SK-N-SH treated with all-trans-retinoic acid at 6 μM for 48 hours (cell line): Measurements from ENCODE around the gene PLSCR5.
A peak's percentile ranks its signal among the peaks of the same experiment; 100 is the strongest.

Experiments used
- ATAC-seq: fragments of 200-7000 bp; cut with Tn5 transposase; 3 replicates; pipeline ENCODE4 v1.9.1; 2020; ENCODE audit warnings: mild to moderate bottlenecking, moderate library complexity
- ARNTL ChIP-seq: fragments of 450-650 bp; formaldehyde crosslinking; IDR thresholded peaks from 2 replicates; pipeline ENCODE4 v1.5.0; 2020; ENCODE audit warnings: low read depth, mild to moderate bottlenecking, moderate library complexity, borderline replicate concordance
- CSDC2 ChIP-seq: fragments of 250-450 bp; sonication (Bioruptor Pico); IDR thresholded peaks from 2 replicates; pipeline ENCODE4 v1.5.0; 2020; ENCODE audit warnings: mild to moderate bottlenecking, moderate library complexity
- ESRRG ChIP-seq: fragments of 250-450 bp; sonication (Bioruptor Pico); IDR thresholded peaks from 2 replicates; pipeline ENCODE4 v1.6.1; 2021; ENCODE audit warnings: mild to moderate bottlenecking
- GLIS3 ChIP-seq: fragments of 250-450 bp; sonication (Bioruptor Pico); IDR thresholded peaks from 2 replicates; pipeline ENCODE4 v1.5.0; 2020; ENCODE audit warnings: mild to moderate bottlenecking, moderate library complexity
- ISL1 ChIP-seq: fragments of 250-450 bp; sonication (Bioruptor Pico); IDR thresholded peaks from 2 replicates; pipeline ENCODE4 v2.1.2; 2022; ENCODE audit warnings: mild to moderate bottlenecking, moderate library complexity
- OSR1 ChIP-seq: fragments of 250-450 bp; sonication (Bioruptor Pico); IDR thresholded peaks from 2 replicates; pipeline ENCODE4 v1.8.0; 2022; ENCODE audit warnings: moderate library complexity, mild to moderate bottlenecking, inconsistent platforms
- PPARA ChIP-seq: fragments of 250-450 bp; sonication (Bioruptor Pico); IDR thresholded peaks from 2 replicates; pipeline ENCODE4 v1.5.0; 2020; ENCODE audit warnings: mild to moderate bottlenecking, borderline replicate concordance
- RARB ChIP-seq: fragments of 250-450 bp; sonication (Bioruptor Pico); IDR thresholded peaks from 2 replicates; pipeline ENCODE4 v1.8.0; 2021; ENCODE audit warnings: mild to moderate bottlenecking, moderate library complexity
- SNAI2 ChIP-seq: fragments of 250-450 bp; sonication (Bioruptor Pico); IDR thresholded peaks from 2 replicates; pipeline ENCODE4 v1.5.0; 2020; ENCODE audit warnings: mild to moderate bottlenecking, moderate library complexity
- TCF4 ChIP-seq: fragments of 250-450 bp; sonication (Bioruptor Pico); IDR thresholded peaks from 2 replicates; pipeline ENCODE4 v1.8.0; 2021; ENCODE audit warnings: mild to moderate bottlenecking, moderate library complexity, borderline replicate concordance
- TOX ChIP-seq: fragments of 250-450 bp; sonication (Bioruptor Pico); IDR thresholded peaks from 2 replicates; pipeline ENCODE4 v1.8.0; 2021; ENCODE audit warnings: mild to moderate bottlenecking, moderate library complexity, borderline replicate concordance
- ZC3H10 ChIP-seq: fragments of 250-450 bp; sonication (Bioruptor Pico); IDR thresholded peaks from 2 replicates; pipeline ENCODE4 v1.5.1; 2021; ENCODE audit warnings: mild to moderate bottlenecking, moderate library complexity
- ZFP3 ChIP-seq: fragments of 250-450 bp; sonication (Bioruptor Pico); IDR thresholded peaks from 2 replicates; pipeline ENCODE4 v1.5.0; 2020; ENCODE audit warnings: mild to moderate bottlenecking, moderate library complexity
- ZFP30 ChIP-seq: fragments of 450-650 bp; formaldehyde crosslinking; IDR thresholded peaks from 2 replicates; pipeline ENCODE4 v1.5.0; 2022; ENCODE audit warnings: mild to moderate bottlenecking, moderate library complexity
- ZNF565 ChIP-seq: fragments of 450-650 bp; formaldehyde crosslinking; conservative IDR thresholded peaks from 2 replicates; pipeline ENCODE4 v1.5.0; 2020; ENCODE audit warnings: low read depth, mild to moderate bottlenecking, moderate library complexity
- ZNF70 ChIP-seq: fragments of 450-650 bp; formaldehyde crosslinking; IDR thresholded peaks from 2 replicates; pipeline ENCODE4 v1.5.0; 2020; ENCODE audit warnings: mild to moderate bottlenecking, moderate library complexity
- ZNF8 ChIP-seq: fragments of 450-650 bp; formaldehyde crosslinking; IDR thresholded peaks from 2 replicates; pipeline ENCODE4 v1.5.0; 2020; ENCODE audit warnings: mild to moderate bottlenecking, moderate library complexity
- TF ChIP-seq, protein P1 (sequence below): fragments of 250-450 bp; sonication (Bioruptor Pico); IDR thresholded peaks from 2 replicates; pipeline ENCODE4 v1.8.0; 2021; ENCODE audit warnings: low read depth, mild to moderate bottlenecking, moderate library complexity, borderline replicate concordance
- TF ChIP-seq, protein P2 (sequence below): fragments of 250-450 bp; sonication (Bioruptor Pico); IDR thresholded peaks from 2 replicates; pipeline ENCODE4 v1.8.0; 2020; ENCODE audit warnings: mild to moderate bottlenecking, moderate library complexity, borderline replicate concordance

PLSCR5 gene

DNA sequence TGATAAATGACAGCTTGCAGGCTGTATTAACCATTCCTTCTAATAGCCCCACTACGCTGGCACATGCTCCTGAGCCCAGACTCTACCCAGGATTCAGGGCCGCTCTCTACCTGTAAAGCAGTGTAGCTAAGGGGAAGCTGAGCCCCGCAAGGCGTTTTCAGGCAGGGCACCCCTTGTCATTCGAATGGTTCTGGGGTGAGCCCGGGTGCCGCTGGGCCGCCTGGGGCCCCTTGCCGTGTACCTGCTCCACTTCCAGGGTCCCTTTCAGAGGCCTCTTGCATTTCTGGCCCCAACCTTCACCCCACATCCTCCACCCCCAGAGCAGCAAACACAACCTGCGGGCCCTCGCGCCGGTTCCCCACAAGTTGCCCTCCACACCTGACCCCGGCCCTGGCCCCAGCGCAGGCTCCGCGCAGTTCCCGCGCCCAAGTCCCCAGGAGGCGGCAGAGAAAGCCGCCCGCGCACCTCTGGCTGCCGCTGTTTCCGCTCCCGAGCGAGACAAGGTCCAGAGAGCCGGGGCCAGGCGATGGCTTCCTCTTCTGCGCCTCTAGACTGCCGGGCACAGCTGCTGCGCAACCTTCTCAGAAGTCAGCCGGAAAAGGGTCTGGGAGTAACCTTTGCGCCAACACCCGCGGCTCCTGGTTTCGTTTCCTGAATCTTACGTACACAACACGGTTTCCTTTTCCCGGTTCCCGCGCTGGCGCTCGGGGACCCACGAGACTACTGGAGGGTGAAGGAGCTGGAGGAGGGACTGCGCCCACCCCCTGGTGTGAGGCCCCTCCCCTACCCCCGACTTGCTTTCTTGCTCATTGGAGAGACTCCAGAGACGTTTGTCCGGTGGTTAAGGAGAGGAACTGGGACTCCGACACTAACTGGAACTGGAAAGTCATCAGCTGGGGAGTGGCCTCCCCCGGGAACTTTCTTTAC, 60.9 kb downstream of the PLSCR5 start, which contains the start of gene PLSCR1 (continued):
- TF ChIP-seq PPARA (no peak), ZNF565 (CRISPR knock-in tag) (no peak), ARNTL (CRISPR knock-in tag) (no peak)
- TF ChIP-seq, protein P1, sequence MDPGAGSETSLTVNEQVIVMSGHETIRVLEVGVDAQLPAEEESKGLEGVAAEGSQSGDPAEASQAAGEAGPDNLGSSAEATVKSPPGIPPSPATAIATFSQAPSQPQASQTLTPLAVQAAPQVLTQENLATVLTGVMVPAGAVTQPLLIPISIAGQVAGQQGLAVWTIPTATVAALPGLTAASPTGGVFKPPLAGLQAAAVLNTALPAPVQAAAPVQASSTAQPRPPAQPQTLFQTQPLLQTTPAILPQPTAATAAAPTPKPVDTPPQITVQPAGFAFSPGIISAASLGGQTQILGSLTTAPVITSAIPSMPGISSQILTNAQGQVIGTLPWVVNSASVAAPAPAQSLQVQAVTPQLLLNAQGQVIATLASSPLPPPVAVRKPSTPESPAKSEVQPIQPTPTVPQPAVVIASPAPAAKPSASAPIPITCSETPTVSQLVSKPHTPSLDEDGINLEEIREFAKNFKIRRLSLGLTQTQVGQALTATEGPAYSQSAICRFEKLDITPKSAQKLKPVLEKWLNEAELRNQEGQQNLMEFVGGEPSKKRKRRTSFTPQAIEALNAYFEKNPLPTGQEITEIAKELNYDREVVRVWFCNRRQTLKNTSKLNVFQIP (CRISPR knock-in tag), result no peak
- TF ChIP-seq, protein P2, sequence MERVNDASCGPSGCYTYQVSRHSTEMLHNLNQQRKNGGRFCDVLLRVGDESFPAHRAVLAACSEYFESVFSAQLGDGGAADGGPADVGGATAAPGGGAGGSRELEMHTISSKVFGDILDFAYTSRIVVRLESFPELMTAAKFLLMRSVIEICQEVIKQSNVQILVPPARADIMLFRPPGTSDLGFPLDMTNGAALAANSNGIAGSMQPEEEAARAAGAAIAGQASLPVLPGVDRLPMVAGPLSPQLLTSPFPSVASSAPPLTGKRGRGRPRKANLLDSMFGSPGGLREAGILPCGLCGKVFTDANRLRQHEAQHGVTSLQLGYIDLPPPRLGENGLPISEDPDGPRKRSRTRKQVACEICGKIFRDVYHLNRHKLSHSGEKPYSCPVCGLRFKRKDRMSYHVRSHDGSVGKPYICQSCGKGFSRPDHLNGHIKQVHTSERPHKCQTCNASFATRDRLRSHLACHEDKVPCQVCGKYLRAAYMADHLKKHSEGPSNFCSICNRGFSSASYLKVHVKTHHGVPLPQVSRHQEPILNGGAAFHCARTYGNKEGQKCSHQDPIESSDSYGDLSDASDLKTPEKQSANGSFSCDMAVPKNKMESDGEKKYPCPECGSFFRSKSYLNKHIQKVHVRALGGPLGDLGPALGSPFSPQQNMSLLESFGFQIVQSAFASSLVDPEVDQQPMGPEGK (CRISPR knock-in tag), result no peak

DNA sequence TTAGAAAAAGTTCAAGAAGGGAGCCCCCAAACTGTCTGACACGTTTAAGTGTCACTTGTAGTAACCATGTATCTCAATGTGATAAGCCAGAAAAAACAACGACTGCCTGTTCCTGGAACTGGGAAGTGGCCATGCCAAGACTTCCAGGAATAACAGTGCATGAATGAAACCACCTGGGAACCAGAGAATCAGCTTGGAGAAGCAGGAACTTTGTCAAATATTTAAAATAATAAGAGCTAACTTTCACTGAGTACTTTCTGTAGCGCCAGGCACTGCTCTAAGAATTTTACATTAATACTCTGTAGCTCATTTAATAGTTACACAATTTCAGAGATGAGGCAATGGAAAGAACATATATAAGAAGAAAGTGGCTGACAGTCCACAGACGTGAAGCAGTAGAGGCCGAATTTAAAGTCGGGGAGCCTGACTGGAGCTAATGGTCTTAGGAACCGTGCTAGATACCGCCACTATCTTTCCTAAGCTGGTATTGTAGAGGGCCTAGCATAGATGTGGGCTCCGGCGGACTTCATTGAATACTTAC, 61.6 kb downstream of the PLSCR5 start:
- peak; percentile 39 for ATAC-seq
- TF ChIP-seq ESRRG (CRISPR knock-in tag), result no peak
- TF ChIP-seq ZNF70 (CRISPR knock-in tag), result no peak
- TF ChIP-seq ARNTL (CRISPR knock-in tag), result no peak
- no peak for TF ChIP-seq SNAI2 (CRISPR knock-in tag)
- no peak for TF ChIP-seq CSDC2
- no peak for TF ChIP-seq ZC3H10

DNA sequence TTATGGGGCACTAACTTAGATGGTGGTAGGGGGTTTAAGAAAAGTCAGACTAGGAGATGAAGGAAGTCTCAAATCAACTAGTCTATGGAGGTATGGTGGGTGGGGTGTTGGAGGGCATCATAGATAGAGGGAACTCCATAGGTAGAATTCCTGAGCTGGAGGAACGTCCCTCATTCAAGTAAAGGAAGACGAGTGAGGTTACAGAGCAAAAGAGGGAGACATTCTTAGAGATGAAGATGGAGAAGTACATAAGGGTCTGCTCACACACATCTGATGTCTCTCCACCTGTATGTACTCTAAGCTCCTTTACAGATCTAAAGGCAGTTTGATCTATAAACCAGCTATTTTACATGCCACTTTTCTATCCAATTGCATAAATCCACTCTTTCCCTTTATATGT, 62.2 kb downstream of the PLSCR5 start:
- ATAC-seq, result no peak
- TF ChIP-seq TOX (CRISPR knock-in tag), result no peak
- no peak for TF ChIP-seq ARNTL (CRISPR knock-in tag)
- TF ChIP-seq SNAI2 (CRISPR knock-in tag), result no peak
- TF ChIP-seq ZNF8 (CRISPR knock-in tag), result no peak
- no peak for TF ChIP-seq ESRRG (CRISPR knock-in tag)
- no peak for TF ChIP-seq RARB (CRISPR knock-in tag)
- no peak for TF ChIP-seq ZFP30
- TF ChIP-seq TCF4 (CRISPR knock-in tag), result no peak
- TF ChIP-seq ZFP3 (CRISPR knock-in tag), result no peak
- TF ChIP-seq, all 23 proteins: peak for 0

DNA sequence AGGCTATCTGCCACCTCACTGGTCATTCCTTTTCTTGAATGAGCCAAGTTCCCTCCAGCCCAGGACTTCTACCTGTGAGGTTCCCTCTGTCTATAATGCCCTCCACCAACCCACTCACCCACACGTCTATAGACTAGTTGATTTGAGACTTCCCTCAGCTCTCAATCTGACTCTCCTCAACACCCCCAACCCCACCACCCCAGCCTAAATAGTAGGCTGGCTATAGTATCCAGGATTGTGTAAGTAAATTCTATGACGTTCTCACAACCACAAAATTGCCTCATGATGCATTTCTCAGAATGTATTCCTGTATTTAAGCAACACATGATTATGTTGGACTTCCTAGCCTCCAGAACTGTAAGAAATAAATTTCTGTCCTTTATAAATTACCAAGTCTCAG, 63.0 kb downstream of the PLSCR5 start:
- no peak for ATAC-seq

DNA sequence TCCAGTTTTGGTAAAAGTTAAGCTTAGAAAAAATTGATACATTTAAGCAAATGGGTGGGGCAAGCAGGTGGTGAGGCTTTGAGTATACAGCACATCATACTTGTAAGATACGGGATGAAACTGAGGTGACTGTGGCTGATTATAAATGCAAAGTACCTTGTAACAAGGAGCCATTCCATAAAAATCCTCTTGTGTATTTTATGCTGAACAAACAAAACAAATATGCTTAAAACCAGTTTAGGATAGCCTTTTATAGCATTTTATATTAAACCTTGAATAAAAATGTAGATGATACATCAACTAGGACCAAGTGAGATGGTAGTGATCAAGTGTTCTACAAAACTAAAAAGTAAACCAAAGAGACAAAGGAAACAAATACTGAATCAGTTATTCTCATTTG, 64.2 kb downstream of the PLSCR5 start:
- no peak for ATAC-seq
- TF ChIP-seq GLIS3, result no peak
- TF ChIP-seq ZFP3 (CRISPR knock-in tag), result no peak
- TF ChIP-seq RARB (CRISPR knock-in tag), result no peak
- no peak for TF ChIP-seq ZNF565 (CRISPR knock-in tag)
- TF ChIP-seq ZNF70 (CRISPR knock-in tag), result no peak
- no peak for TF ChIP-seq ARNTL (CRISPR knock-in tag)
- TF ChIP-seq CSDC2, result no peak
- TF ChIP-seq, protein P2 (CRISPR knock-in tag), result no peak
- TF ChIP-seq TCF4 (CRISPR knock-in tag), result no peak
- no peak for TF ChIP-seq SNAI2 (CRISPR knock-in tag)
- no peak for TF ChIP-seq TOX (CRISPR knock-in tag)

More for the DNA sequence above, 63.0 kb downstream of the PLSCR5 start:
- TF ChIP-seq ZFP30 (no peak), TCF4 (CRISPR knock-in tag) (no peak), ZNF565 (CRISPR knock-in tag) (no peak), ISL1 (CRISPR knock-in tag) (no peak), TOX (CRISPR knock-in tag) (no peak), SNAI2 (CRISPR knock-in tag) (no peak), OSR1 (CRISPR knock-in tag) (no peak), ARNTL (CRISPR knock-in tag) (no peak), ZNF70 (CRISPR knock-in tag) (no peak), RARB (CRISPR knock-in tag) (no peak), ZFP3 (CRISPR knock-in tag) (no peak), ZC3H10 (no peak)
- TF ChIP-seq, protein P1 (CRISPR knock-in tag), result no peak
